ENCODE results near the gene ATP6V1F.

- TF ChIP-seq EZH2 (IDR thresholded peaks at IDR 0.05; ENCODE audit: low read depth) (no peak), CTCF (conservative IDR thresholded peaks at IDR 0.05) (no peak)
Observed at GRCh38 chr7:128849156-128849515, 13.5 kb upstream of the ATP6V1F start.

Data from PC-9 (cell line).